Activated CD4-positive, CD25-positive, alpha-beta regulatory T cell treated with anti-CD3 and anti-CD28 coated beads, Interleukin-2, amount 50 U/mL, for 72 hours (primary cell): ENCODE measurements around the gene GGTA1.
A peak's percentile ranks its signal among the peaks of the same experiment; 100 is the strongest.
"Not testable (repeated sequence)": the region's sequence is repeated elsewhere in the genome, so short reads cannot be mapped to it uniquely, and the experiment has no call there.

Source experiments
- DNase-seq: peaks from one replicate; pipeline ENCODE4 v3.0.0; 2021

Gene GGTA1

GRCh38 chr9:121499427-121500164 lies at the start of gene GGTA1:
Gene GGTA1, minus strand, starts transcription at chr9:121499844. Its CDS starts 31,922 bp downstream, at chr9:121467922.
- no peak for DNase-seq

- no peak for DNase-seq
Measured at GRCh38 chr9:121548666-121549065, 49.0 kb upstream of the GGTA1 start.

GRCh38 chr9:121545875-121546423 lies 46.3 kb upstream of the GGTA1 start:
- peak; percentile 71 for DNase-seq

- no peak for DNase-seq
Measured at GRCh38 chr9:121545150-121545874, 45.7 kb upstream of the GGTA1 start.

- no peak for DNase-seq
Measured at GRCh38 chr9:121542025-121542424, 42.4 kb upstream of the GGTA1 start.

- DNase-seq = no peak
Measured at GRCh38 chr9:121541256-121541655, 41.6 kb upstream of the GGTA1 start.

GRCh38 chr9:121538221-121538620 lies 38.6 kb upstream of the GGTA1 start:
- DNase-seq = no peak

- DNase-seq = no peak
Measured at GRCh38 chr9:121537283-121537682, 37.6 kb upstream of the GGTA1 start.

GRCh38 chr9:121532881-121533280 lies 33.2 kb upstream of the GGTA1 start:
- DNase-seq = no peak

- DNase-seq = no peak
Measured at GRCh38 chr9:121529237-121529987, 29.8 kb upstream of the GGTA1 start.

- DNase-seq = no peak
Measured at GRCh38 chr9:121528642-121529041, 29.0 kb upstream of the GGTA1 start.

- no peak for DNase-seq
Measured at GRCh38 chr9:121527371-121527770, 27.7 kb upstream of the GGTA1 start.

- not testable (repeated sequence) for DNase-seq
Measured at GRCh38 chr9:121519688-121520087, 20.0 kb upstream of the GGTA1 start.

GRCh38 chr9:121518634-121519033 lies 19.0 kb upstream of the GGTA1 start:
- DNase-seq = no peak

- DNase-seq = not testable (repeated sequence)
Measured at GRCh38 chr9:121513166-121513565, 13.5 kb upstream of the GGTA1 start.

- DNase-seq = no peak
Measured at GRCh38 chr9:121510766-121511550, 11.3 kb upstream of the GGTA1 start.

GRCh38 chr9:121509180-121509579 lies 9.5 kb upstream of the GGTA1 start:
- DNase-seq = no peak

GRCh38 chr9:121508415-121508814 lies 8.8 kb upstream of the GGTA1 start:
- no peak for DNase-seq

- DNase-seq = no peak
Measured at GRCh38 chr9:121505903-121506735, 6.5 kb upstream of the GGTA1 start.

- no peak for DNase-seq
Measured at GRCh38 chr9:121503444-121503843, 3.8 kb upstream of the GGTA1 start.

- no peak for DNase-seq
Measured at GRCh38 chr9:121500165-121500478, 478 bp upstream of the GGTA1 start.

GRCh38 chr9:121499177-121499426 lies 542 bp downstream of the GGTA1 start:
- DNase-seq = no peak
